RWPE2 (cell line): ENCODE results near the gene SERPIND1.

ENCODE experiments used
- ATAC-seq: fragments of 200-7000 bp; cut with Tn5 transposase; 3 replicates; pipeline ENCODE4 v1.9.1; 2021; ENCODE audit warnings: low read depth
- DNase-seq: peaks from one replicate; pipeline ENCODE4 v3.0.0-alpha.2; 2020; ENCODE audit warnings: low spot score
- H3K27ac ChIP-seq: fragments of 450-650 bp; 2 replicates; pipeline ENCODE4 v1.5.1; 2017; ENCODE audit warnings: mild to moderate bottlenecking; ENCODE audit not compliant: poor library complexity, severe bottlenecking
- H3K27me3 ChIP-seq: fragments of 250-450 bp; sonication (Bioruptor Pico); 2 replicates; pipeline ENCODE4 v1.5.1; 2021; ENCODE audit warnings: mild to moderate bottlenecking, moderate library complexity; ENCODE audit not compliant: insufficient read depth, poor library complexity, severe bottlenecking
- H3K36me3 ChIP-seq: fragments of 250-450 bp; sonication (Bioruptor Pico); 2 replicates; pipeline ENCODE4 v1.5.1; 2020; ENCODE audit warnings: low read depth, mild to moderate bottlenecking, moderate library complexity
- H3K4me1 ChIP-seq: fragments of 250-450 bp; sonication (Bioruptor Pico); 2 replicates; pipeline ENCODE4 v1.5.1; 2021; ENCODE audit warnings: mild to moderate bottlenecking, moderate library complexity; ENCODE audit not compliant: insufficient read depth, poor library complexity, severe bottlenecking
- H3K4me3 ChIP-seq: fragments of 250-450 bp; sonication (Bioruptor Pico); 2 replicates; pipeline ENCODE4 v1.5.1; 2021; ENCODE audit warnings: mild to moderate bottlenecking, moderate library complexity; ENCODE audit not compliant: severe bottlenecking
- H3K9me3 ChIP-seq: fragments of 250-450 bp; sonication (Bioruptor Pico); 2 replicates; pipeline ENCODE4 v1.5.1; 2021; ENCODE audit warnings: mild to moderate bottlenecking, moderate library complexity; ENCODE audit not compliant: severe bottlenecking
- TF ChIP-seq, protein P1 (sequence below): fragments of 450-650 bp; IDR thresholded peaks from one replicate; pipeline ENCODE4 v1.5.1; 2017; ENCODE audit warnings: mild to moderate bottlenecking, moderate library complexity; ENCODE audit not compliant: poor library complexity, severe bottlenecking

Gene SERPIND1, protein sequence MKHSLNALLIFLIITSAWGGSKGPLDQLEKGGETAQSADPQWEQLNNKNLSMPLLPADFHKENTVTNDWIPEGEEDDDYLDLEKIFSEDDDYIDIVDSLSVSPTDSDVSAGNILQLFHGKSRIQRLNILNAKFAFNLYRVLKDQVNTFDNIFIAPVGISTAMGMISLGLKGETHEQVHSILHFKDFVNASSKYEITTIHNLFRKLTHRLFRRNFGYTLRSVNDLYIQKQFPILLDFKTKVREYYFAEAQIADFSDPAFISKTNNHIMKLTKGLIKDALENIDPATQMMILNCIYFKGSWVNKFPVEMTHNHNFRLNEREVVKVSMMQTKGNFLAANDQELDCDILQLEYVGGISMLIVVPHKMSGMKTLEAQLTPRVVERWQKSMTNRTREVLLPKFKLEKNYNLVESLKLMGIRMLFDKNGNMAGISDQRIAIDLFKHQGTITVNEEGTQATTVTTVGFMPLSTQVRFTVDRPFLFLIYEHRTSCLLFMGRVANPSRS

DNA sequence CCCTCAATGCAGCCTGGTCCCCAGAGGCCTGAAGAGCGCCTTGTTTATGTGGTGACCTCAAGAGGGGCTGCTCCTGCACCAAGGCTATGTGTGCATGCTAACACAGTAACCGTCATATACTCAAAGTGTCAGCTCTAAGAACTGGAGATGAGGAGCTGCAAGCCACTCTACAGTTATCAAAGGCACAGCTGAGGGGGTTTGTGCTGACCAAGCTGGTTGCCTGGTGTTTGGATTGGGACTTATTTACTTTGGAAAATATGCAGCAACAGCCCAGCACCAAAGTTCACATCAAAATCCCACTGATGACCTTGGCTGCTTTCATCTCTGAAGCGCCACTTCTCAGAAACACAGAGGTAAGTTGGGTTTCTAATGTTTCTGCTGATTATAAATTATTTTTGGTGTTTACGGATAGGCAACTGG, at the start of gene SERPIND1:
Gene SERPIND1, plus strand, starts transcription at position 321 of the 420 bp plus-strand sequence. CDS start 5,200 bp downstream, outside the sequence.
- Histone ChIP-seq H3K4me1 (peaks cover 10% of the 10 kb centered on the region), H3K27ac (no peak within 1 kb of the TSS), H3K9me3 (no peaks in the 10 kb centered on the region), H3K36me3 (0 out of 2 replicates have a peak, but pooled peaks cover 3% of the 10 kb centered on the region), H3K27me3 (no peaks in the 10 kb centered on the region), H3K4me3 (no peak within 1 kb of the TSS)
- DNase-seq, result no peak
- TF ChIP-seq, protein P1, sequence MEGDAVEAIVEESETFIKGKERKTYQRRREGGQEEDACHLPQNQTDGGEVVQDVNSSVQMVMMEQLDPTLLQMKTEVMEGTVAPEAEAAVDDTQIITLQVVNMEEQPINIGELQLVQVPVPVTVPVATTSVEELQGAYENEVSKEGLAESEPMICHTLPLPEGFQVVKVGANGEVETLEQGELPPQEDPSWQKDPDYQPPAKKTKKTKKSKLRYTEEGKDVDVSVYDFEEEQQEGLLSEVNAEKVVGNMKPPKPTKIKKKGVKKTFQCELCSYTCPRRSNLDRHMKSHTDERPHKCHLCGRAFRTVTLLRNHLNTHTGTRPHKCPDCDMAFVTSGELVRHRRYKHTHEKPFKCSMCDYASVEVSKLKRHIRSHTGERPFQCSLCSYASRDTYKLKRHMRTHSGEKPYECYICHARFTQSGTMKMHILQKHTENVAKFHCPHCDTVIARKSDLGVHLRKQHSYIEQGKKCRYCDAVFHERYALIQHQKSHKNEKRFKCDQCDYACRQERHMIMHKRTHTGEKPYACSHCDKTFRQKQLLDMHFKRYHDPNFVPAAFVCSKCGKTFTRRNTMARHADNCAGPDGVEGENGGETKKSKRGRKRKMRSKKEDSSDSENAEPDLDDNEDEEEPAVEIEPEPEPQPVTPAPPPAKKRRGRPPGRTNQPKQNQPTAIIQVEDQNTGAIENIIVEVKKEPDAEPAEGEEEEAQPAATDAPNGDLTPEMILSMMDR, result no peak
- ATAC-seq, result no peak

DNA sequence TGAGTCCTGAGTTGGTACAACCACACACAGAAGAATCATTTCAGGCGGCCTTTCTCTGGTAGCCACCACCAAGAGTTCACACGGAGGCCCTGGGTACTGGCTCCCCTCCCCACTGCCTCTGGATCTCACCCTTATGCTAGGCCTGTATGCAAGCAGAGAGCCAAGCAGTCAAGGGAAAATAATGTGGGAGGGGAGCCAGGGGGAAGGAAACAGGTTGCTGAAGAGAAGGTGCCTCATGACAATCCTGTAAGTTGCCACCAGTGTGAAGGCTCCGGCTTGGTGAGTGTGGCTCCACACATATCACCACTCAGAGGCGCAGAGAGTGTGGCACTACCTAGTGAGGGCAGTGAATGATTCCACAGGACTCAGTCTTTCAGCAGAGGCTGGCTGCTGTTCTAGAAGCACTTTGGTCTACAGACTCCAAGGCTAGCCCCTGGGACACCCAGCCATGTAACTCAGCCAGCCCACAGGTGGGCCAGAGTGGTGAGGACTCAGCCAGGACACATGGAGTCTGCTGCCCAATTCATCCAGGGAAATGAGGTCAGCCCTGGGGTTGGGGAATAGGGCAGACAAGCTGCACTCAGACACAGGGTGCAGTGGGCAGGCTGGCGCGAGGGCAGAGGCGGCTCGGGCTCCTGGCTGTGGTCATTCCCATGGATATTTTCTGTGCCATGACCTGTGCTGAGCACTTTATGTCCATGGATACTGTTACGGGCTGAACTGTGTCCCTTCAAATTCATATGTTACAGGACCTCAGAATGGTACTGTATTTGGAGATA, 49.0 kb upstream of the SERPIND1 start:
- DNase-seq (no peak), ATAC-seq (no peak)
- Histone ChIP-seq H3K27me3 (no peaks in the 10 kb centered on the region), H3K9me3 (peaks cover 3% of the 10 kb centered on the region), H3K36me3 (peaks cover 5% of the 10 kb centered on the region; the same call in 1 of the 2 replicates), H3K4me1 (no peaks in the 10 kb centered on the region), H3K27ac (no peak overlapping the region), H3K4me3 (no peak overlapping the region)
- TF ChIP-seq, protein P1, result no peak

DNA sequence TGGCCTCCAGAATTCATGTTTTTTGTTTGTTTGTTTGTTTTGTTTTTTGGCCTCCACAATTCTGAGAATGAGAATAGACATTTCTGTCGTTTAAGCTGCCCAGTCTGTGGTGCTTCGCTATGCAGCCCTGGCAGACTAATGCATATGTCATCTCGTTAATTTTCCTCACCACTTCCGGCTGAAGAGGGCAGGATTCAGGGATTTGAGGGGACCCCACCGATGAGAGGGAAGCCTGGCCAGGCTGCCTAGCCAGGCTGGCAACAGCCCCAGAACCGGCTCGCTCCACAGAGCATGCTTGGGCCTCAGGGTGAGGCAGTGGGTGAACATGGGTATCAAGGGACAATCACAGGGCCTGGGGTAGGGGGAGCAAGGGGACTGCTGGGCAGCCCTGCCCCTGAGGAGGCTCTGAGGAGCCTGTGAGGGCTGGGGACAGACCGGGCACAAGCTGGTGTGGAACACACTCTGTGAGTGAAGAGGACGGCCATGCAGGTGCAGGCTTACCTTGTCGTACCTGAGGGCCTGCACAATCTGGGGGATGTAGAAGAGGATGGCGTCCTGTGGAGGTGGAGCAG, 47.8 kb upstream of the SERPIND1 start:
- no peaks in the 10 kb centered on the region for H3K27me3 ChIP-seq
- H3K9me3 ChIP-seq, result peaks cover 5% of the 10 kb centered on the region
- ATAC-seq, result 0 out of 3 replicates have a peak, but pooled peaks have one; percentile 14
- TF ChIP-seq, protein P1, result no peak
- DNase-seq, result no peak
- no peak overlapping the region for H3K27ac ChIP-seq
- no peaks in the 10 kb centered on the region for H3K4me1 ChIP-seq
- H3K4me3 ChIP-seq, result no peak overlapping the region
- peaks cover 5% of the 10 kb centered on the region; the same call in 1 of the 2 replicates for H3K36me3 ChIP-seq

DNA sequence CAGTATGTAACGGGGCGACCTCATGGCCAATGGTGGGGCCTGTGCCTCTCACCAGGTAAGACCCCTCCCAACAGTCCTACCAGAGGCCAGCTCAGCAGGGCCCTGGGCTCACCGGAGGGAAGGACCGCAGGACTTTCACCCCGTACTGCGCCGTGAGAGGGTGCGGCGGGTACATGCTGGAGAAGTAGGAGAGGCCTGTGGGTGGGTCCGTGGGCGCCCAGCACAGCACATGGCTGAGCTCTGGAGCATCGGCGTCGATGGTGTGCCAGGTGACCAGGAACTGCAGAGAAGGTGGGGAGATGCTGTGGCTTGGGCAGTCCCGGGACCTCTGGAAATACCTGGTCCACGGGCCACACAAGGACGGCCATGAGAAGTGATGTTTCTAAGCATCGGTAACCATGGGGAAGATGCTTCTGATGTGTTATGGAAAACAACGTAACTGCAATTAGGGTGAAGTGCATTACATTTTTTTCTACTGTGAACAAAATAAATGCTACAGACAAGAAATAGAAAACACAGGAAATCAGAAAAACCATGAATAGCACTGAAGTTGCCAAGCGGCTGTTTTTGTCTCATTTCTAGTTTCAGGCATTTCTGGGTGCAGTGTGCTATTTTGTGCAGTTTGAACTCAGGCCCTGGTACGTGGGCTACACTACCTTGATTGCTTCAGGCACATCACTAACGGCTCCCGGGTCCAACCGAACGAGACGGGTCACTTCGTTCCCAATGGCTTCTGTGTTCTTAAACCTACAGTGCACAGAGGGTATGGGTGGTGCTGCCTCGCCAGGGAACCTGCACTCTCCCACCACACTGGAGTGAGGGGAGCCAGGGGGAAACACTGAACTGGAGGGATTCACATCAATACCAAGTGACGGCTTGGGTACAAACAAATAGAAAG, 46.5 kb upstream of the SERPIND1 start:
- TF ChIP-seq, protein P1, result no peak
- Histone ChIP-seq H3K27me3 (no peaks in the 10 kb centered on the region), H3K36me3 (peaks cover 5% of the 10 kb centered on the region; the same call in 1 of the 2 replicates), H3K4me3 (no peak overlapping the region), H3K27ac (no peak overlapping the region), H3K4me1 (no peaks in the 10 kb centered on the region), H3K9me3 (peaks cover 5% of the 10 kb centered on the region)
- DNase-seq, result no peak
- no peak for ATAC-seq
